HEK293 (cell line): ENCODE results near the gene PPP1R8.

Experiments
- CTCF ChIA-PET: fragments of 350-600 bp; formaldehyde crosslinking; extraction: SDS; loops from one replicate; lab custom pipeline; 2021; ENCODE audit warnings: antibody characterized with exemption; lab: Yijun Ruan, JAX
- POLR2A ChIA-PET: fragments of 300-600 bp; formaldehyde crosslinking; extraction: SDS; loops from one replicate; lab custom pipeline; 2020; ENCODE audit warnings: antibody characterized with exemption, inconsistent platforms; lab: Yijun Ruan, JAX
- H3K27ac ChIP-seq: fragments of 200-500 bp; sonication (Bioruptor generic); 2 replicates; pipeline ENCODE4 v1.5.1; 2014; ENCODE audit warnings: low read depth, low read length, control low read depth, inconsistent platforms; ENCODE audit errors: extremely low read depth
- H3K36me3 ChIP-seq, 2 experiments: fragments of 200-500 bp in 1 of 2; sonication (Bioruptor generic) in 1 of 2; 1 replicate in 1 of 2; 2 replicates in 1 of 2; pipeline ENCODE4 v1.5.1; 2014 to 2017; ENCODE audit warnings: inconsistent platforms in 2 of 2, low read length in 2 of 2; ENCODE audit not compliant: control insufficient read depth in 2 of 2, insufficient read depth in 1 of 2
- H3K4me1 ChIP-seq: fragments of 200-500 bp; sonication (Bioruptor generic); 2 replicates; pipeline ENCODE4 v1.5.1; 2014; ENCODE audit warnings: mild to moderate bottlenecking, low read length, inconsistent platforms; ENCODE audit not compliant: control insufficient read depth, insufficient read depth
- H3K4me3 ChIP-seq: 2 replicates; pipeline ENCODE4 v1.5.1; 2011; ENCODE audit warnings: low read depth, mild to moderate bottlenecking, control low read depth, low read length, moderate library complexity
- H3K9me3 ChIP-seq: fragments of 200-500 bp; sonication (Bioruptor generic); 2 replicates; pipeline ENCODE4 v1.5.1; 2014; ENCODE audit warnings: low read depth, low read length, inconsistent platforms; ENCODE audit not compliant: control insufficient read depth, insufficient read depth
- ATF2 ChIP-seq: fragments of 450-650 bp; formaldehyde crosslinking; IDR thresholded peaks from 2 replicates; pipeline ENCODE4 v1.5.1; 2016; ENCODE audit warnings: missing biosample characterization, missing genetic modification characterization, low read depth
- TSHZ1 ChIP-seq: fragments of 450-650 bp; formaldehyde crosslinking; IDR thresholded peaks from 2 replicates; pipeline ENCODE4 v1.5.1; 2016; ENCODE audit warnings: missing biosample characterization, missing genetic modification characterization, borderline replicate concordance
- YY1 ChIP-seq: fragments of 450-650 bp; formaldehyde crosslinking; IDR thresholded peaks from 2 replicates; pipeline ENCODE4 v1.5.1; 2018; ENCODE audit warnings: missing biosample characterization, missing genetic modification characterization
- ZBTB17 ChIP-seq: fragments of 450-650 bp; formaldehyde crosslinking; IDR thresholded peaks from 2 replicates; pipeline ENCODE4 v1.5.1; 2016; ENCODE audit warnings: missing biosample characterization, missing genetic modification characterization
- ZBTB7A ChIP-seq: fragments of 450-650 bp; formaldehyde crosslinking; IDR thresholded peaks from 2 replicates; pipeline ENCODE4 v1.5.1; 2016; ENCODE audit warnings: low read depth, missing biosample characterization, missing genetic modification characterization
- ZNF19 ChIP-seq: fragments of 450-650 bp; formaldehyde crosslinking; IDR thresholded peaks from 2 replicates; pipeline ENCODE4; 2016; ENCODE audit warnings: missing biosample characterization, missing genetic modification characterization, low read depth
- ZNF211 ChIP-seq: fragments of 450-650 bp; formaldehyde crosslinking; IDR thresholded peaks from 2 replicates; pipeline ENCODE4 v1.5.1; 2016; ENCODE audit warnings: low read depth, missing biosample characterization, missing genetic modification characterization
- ZNF292 ChIP-seq: fragments of 450-650 bp; formaldehyde crosslinking; IDR thresholded peaks from 2 replicates; pipeline ENCODE4 v1.5.1; 2016; ENCODE audit warnings: low read depth, missing biosample characterization, missing genetic modification characterization, borderline replicate concordance
- ZNF529 ChIP-seq: fragments of 450-650 bp; formaldehyde crosslinking; IDR thresholded peaks from 2 replicates; pipeline ENCODE4 v1.5.1; 2017; ENCODE audit warnings: missing genetic modification characterization, missing biosample characterization; ENCODE audit not compliant: insufficient replicate concordance
- ZNF571 ChIP-seq: fragments of 450-650 bp; formaldehyde crosslinking; IDR thresholded peaks from 2 replicates; pipeline ENCODE4 v1.5.0; 2017; ENCODE audit warnings: missing biosample characterization, missing genetic modification characterization
- ZNF639 ChIP-seq: fragments of 450-650 bp; formaldehyde crosslinking; IDR thresholded peaks from 2 replicates; pipeline ENCODE4 v1.5.1; 2016; ENCODE audit warnings: missing biosample characterization, missing genetic modification characterization
- ZSCAN16 ChIP-seq: fragments of 450-650 bp; formaldehyde crosslinking; IDR thresholded peaks from 2 replicates; pipeline ENCODE4 v1.5.1; 2016; ENCODE audit warnings: missing biosample characterization, missing genetic modification characterization
- ZSCAN30 ChIP-seq: fragments of 450-650 bp; IDR thresholded peaks from 2 replicates; pipeline ENCODE4 v1.5.1; 2018; ENCODE audit warnings: missing biosample characterization, mild to moderate bottlenecking, missing genetic modification characterization, moderate library complexity

Gene PPP1R8

GRCh38 chr1:27808131-27808530 lies 22.5 kb upstream of the PPP1R8 start (continued):
- TF ChIP-seq ZNF639 (tag by site-specific recombination) (peak; percentile 75; the same call in 1 of the 2 replicates), ZNF529 (tag by site-specific recombination) (peak; percentile 73)

- H3K36me3 ChIP-seq: peaks cover 16 to 38% of the 10 kb centered on the region in 2 experiments; a peak in 2 of 3 replicates
- ChIA-PET POLR2A (no interaction called here), CTCF (no interaction called here)
- no peaks in the 10 kb centered on the region for H3K4me1 ChIP-seq
- no peaks in the 10 kb centered on the region for H3K9me3 ChIP-seq
- no peak overlapping the region for H3K4me3 ChIP-seq
- no peak overlapping the region for H3K27ac ChIP-seq
- TF ChIP-seq ZNF211 (tag by site-specific recombination): no peak
- no peak for TF ChIP-seq ZSCAN30 (tag by site-specific recombination)
- no peak for TF ChIP-seq ZNF292 (tag by site-specific recombination)
- no peak for TF ChIP-seq ZSCAN16 (tag by site-specific recombination)
- no peak for TF ChIP-seq ZBTB7A (tag by site-specific recombination)
Observed at GRCh38 chr1:27809883-27810282, 20.7 kb upstream of the PPP1R8 start.

- TF ChIP-seq ZNF571 (tag by site-specific recombination) (no peak), ZNF19 (tag by site-specific recombination) (no peak), ATF2 (no peak), TSHZ1 (tag by site-specific recombination) (no peak), ZBTB17 (tag by site-specific recombination) (peak; percentile 45; the same call in 1 of the 2 replicates), YY1 (tag by site-specific recombination) (no peak)
- ChIA-PET POLR2A (interaction anchor here (0.7 kb wide), 1 partner anchor 34 kb away, joined by 4 read pairs; no protein-coding TSS in a partner anchor), CTCF (no interaction called here)
- H3K36me3 ChIP-seq: peaks cover 11 to 31% of the 10 kb centered on the region in 2 experiments; a peak in 2 of 3 replicates
- H3K4me1 ChIP-seq: no peaks in the 10 kb centered on the region
- no peaks in the 10 kb centered on the region for H3K9me3 ChIP-seq
- H3K4me3 ChIP-seq: no peak overlapping the region
- no peak overlapping the region for H3K27ac ChIP-seq
Observed at GRCh38 chr1:27811741-27812500, 18.7 kb upstream of the PPP1R8 start.
